Activated naive CD4-positive, alpha-beta T cell treated with anti-CD3 and anti-CD28 coated beads, Interleukin-2, amount 10 ng/mL, durations not matched to agents 7 days and 5 days (primary cell): ENCODE results near the gene GRK5.
"Not testable (repeated sequence)": the region's sequence is repeated elsewhere in the genome, so short reads cannot be mapped to it uniquely, and the experiment has no call there.

Experiments used
- CTCF ChIA-PET: fragments of 350-600 bp; sonication (Branson Sonifier 250); formaldehyde crosslinking; loops from one replicate; lab custom pipeline; 2021; ENCODE audit warnings: antibody characterized with exemption; lab: Charles Lee
- DNase-seq: peaks from one replicate; pipeline ENCODE4 v3.0.0-alpha.2; 2020
- H3K27ac Mint-ChIP-seq: one replicate; pipeline ENCODE4 v1.8.0; 2021; ENCODE audit warnings: mild to moderate bottlenecking, moderate library complexity, mixed read lengths
- H3K27me3 Mint-ChIP-seq: one replicate; pipeline ENCODE4 v1.8.0; 2021; ENCODE audit warnings: mild to moderate bottlenecking, mixed read lengths
- H3K36me3 Mint-ChIP-seq: one replicate; pipeline ENCODE4 v1.8.0; 2021; ENCODE audit warnings: mixed read lengths
- H3K4me1 Mint-ChIP-seq: one replicate; pipeline ENCODE4 v1.8.0; 2021; ENCODE audit warnings: mixed read lengths
- H3K4me3 Mint-ChIP-seq: one replicate; pipeline ENCODE4 v1.8.0; 2021; ENCODE audit warnings: mild to moderate bottlenecking, moderate library complexity, mixed read lengths
- H3K9me3 Mint-ChIP-seq: one replicate; pipeline ENCODE4 v1.8.0; 2021; ENCODE audit warnings: mixed read lengths

GRK5 gene

GRCh38 chr10:119431034-119431772 is 223.8 kb downstream of the GRK5 start:
- CTCF ChIA-PET: interaction anchor here (2.8 kb wide), 1 partner anchor 14 kb away, joined by 10 read pairs; no protein-coding TSS in a partner anchor
- Mint-ChIP-seq H3K36me3 (peaks cover 59% of the 10 kb centered on the region), H3K27me3 (no peaks in the 10 kb centered on the region), H3K4me1 (peaks cover 16% of the 10 kb centered on the region), H3K4me3 (no peak overlapping the region), H3K27ac (no peak overlapping the region), H3K9me3 (peaks cover 18% of the 10 kb centered on the region)
- no peak for DNase-seq

- H3K27ac Mint-ChIP-seq: no peak overlapping the region
- no peaks in the 10 kb centered on the region for H3K27me3 Mint-ChIP-seq
- H3K4me1 Mint-ChIP-seq: peaks cover 16% of the 10 kb centered on the region
- CTCF ChIA-PET: interaction anchor here (1.1 to 2.8 kb wide), 2 partner anchors 13 to 14 kb away, joined by 3 to 10 read pairs; no protein-coding TSS in a partner anchor
- H3K4me3 Mint-ChIP-seq: no peak overlapping the region
- no peak for DNase-seq
- H3K36me3 Mint-ChIP-seq: peaks cover 59% of the 10 kb centered on the region
- peaks cover 18% of the 10 kb centered on the region for H3K9me3 Mint-ChIP-seq
Measured at GRCh38 chr10:119431773-119432135, 224.4 kb downstream of the GRK5 start.

- H3K27ac Mint-ChIP-seq, H3K4me3 Mint-ChIP-seq, DNase-seq, H3K27me3 Mint-ChIP-seq, H3K4me1 Mint-ChIP-seq: not testable (repeated sequence)
- CTCF ChIA-PET: interaction anchor here (2.0 kb wide), 1 partner anchor 10 kb away, joined by 6 read pairs; no protein-coding TSS in a partner anchor
- Mint-ChIP-seq H3K36me3 (peaks cover 76% of the 10 kb centered on the region), H3K9me3 (peaks cover 18% of the 10 kb centered on the region)
Measured at GRCh38 chr10:119434942-119435341, 227.6 kb downstream of the GRK5 start.

- peaks cover 44% of the 10 kb centered on the region for H3K36me3 Mint-ChIP-seq
- DNase-seq: no peak
- peaks cover 2% of the 10 kb centered on the region for H3K4me1 Mint-ChIP-seq
- H3K9me3 Mint-ChIP-seq: peaks cover 15% of the 10 kb centered on the region
- CTCF ChIA-PET: interaction anchor here (0.6 to 2.0 kb wide), 5 partner anchors 16 to 240 kb away, joined by 3 to 4 read pairs (median 3); no protein-coding TSS in a partner anchor
- no peak overlapping the region for H3K4me3 Mint-ChIP-seq
- H3K27me3 Mint-ChIP-seq: no peaks in the 10 kb centered on the region
- H3K27ac Mint-ChIP-seq: no peak overlapping the region
Measured at GRCh38 chr10:119438717-119439116, 231.3 kb downstream of the GRK5 start.

GRCh38 chr10:119439922-119440321 is 232.6 kb downstream of the GRK5 start:
- Mint-ChIP-seq H3K9me3 (peaks cover 7% of the 10 kb centered on the region), H3K36me3 (peaks cover 33% of the 10 kb centered on the region), H3K27me3 (no peaks in the 10 kb centered on the region)

GRCh38 chr10:119441151-119441821 is 233.9 kb downstream of the GRK5 start:
- no peaks in the 10 kb centered on the region for H3K9me3 Mint-ChIP-seq
- peaks cover 14% of the 10 kb centered on the region for H3K4me1 Mint-ChIP-seq
- no peak overlapping the region for H3K27ac Mint-ChIP-seq
- H3K4me3 Mint-ChIP-seq: no peak overlapping the region
- H3K36me3 Mint-ChIP-seq: peaks cover 23% of the 10 kb centered on the region
- CTCF ChIA-PET: interaction anchor here (6.6 kb wide), 1 partner anchor 241 kb away, joined by 95 read pairs; no protein-coding TSS in a partner anchor
- no peak for DNase-seq
- no peaks in the 10 kb centered on the region for H3K27me3 Mint-ChIP-seq

More at GRCh38 chr10:119439922-119440321, 232.6 kb downstream of the GRK5 start:
- H3K4me3 Mint-ChIP-seq: no peak overlapping the region
- CTCF ChIA-PET: interaction anchor here (1.0 to 2.0 kb wide), 3 partner anchors 234 to 242 kb away, joined by 3 to 7 read pairs (median 4); no protein-coding TSS in a partner anchor
- no peak for DNase-seq
- peaks cover 4% of the 10 kb centered on the region for H3K4me1 Mint-ChIP-seq
- H3K27ac Mint-ChIP-seq: no peak overlapping the region

- Mint-ChIP-seq H3K9me3 (no peaks in the 10 kb centered on the region), H3K27me3 (no peaks in the 10 kb centered on the region), H3K36me3 (peaks cover 22% of the 10 kb centered on the region), H3K27ac (no peak overlapping the region), H3K4me3 (no peak overlapping the region), H3K4me1 (peaks cover 14% of the 10 kb centered on the region)
- DNase-seq: no peak
- CTCF ChIA-PET: interaction anchor here (2.5 to 6.6 kb wide), 2 partner anchors 236 to 242 kb away, joined by 13 to 95 read pairs; partner anchors contain the start of gene GRK5
Measured at GRCh38 chr10:119441921-119442757, 234.8 kb downstream of the GRK5 start.

- DNase-seq: no peak
- Mint-ChIP-seq H3K9me3 (no peaks in the 10 kb centered on the region), H3K27me3 (no peaks in the 10 kb centered on the region), H3K36me3 (peaks cover 21% of the 10 kb centered on the region), H3K4me1 (peaks cover 14% of the 10 kb centered on the region), H3K27ac (no peak overlapping the region), H3K4me3 (no peak overlapping the region)
- CTCF ChIA-PET: interaction anchor here (1.1 to 6.6 kb wide), 6 partner anchors 20 to 242 kb away, joined by 3 to 95 read pairs (median 9); partner anchors contain the start of genes GRK5 and RGS10
Measured at GRCh38 chr10:119442758-119443060, 235.3 kb downstream of the GRK5 start.

GRCh38 chr10:119443441-119443840 is 236.1 kb downstream of the GRK5 start:
- H3K36me3 Mint-ChIP-seq: peaks cover 16% of the 10 kb centered on the region
- peaks cover 14% of the 10 kb centered on the region for H3K4me1 Mint-ChIP-seq
- H3K4me3 Mint-ChIP-seq: no peak overlapping the region
- no peak for DNase-seq
- no peak overlapping the region for H3K27ac Mint-ChIP-seq
- H3K27me3 Mint-ChIP-seq: no peaks in the 10 kb centered on the region
- CTCF ChIA-PET: interaction anchor here (1.1 to 6.6 kb wide), 6 partner anchors 21 to 243 kb away, joined by 3 to 95 read pairs (median 9); partner anchors contain the start of genes GRK5 and RGS10
- no peaks in the 10 kb centered on the region for H3K9me3 Mint-ChIP-seq

GRCh38 chr10:119443970-119444660 is 236.7 kb downstream of the GRK5 start:
- Mint-ChIP-seq H3K9me3 (no peaks in the 10 kb centered on the region), H3K27me3 (no peaks in the 10 kb centered on the region), H3K36me3 (peaks cover 14% of the 10 kb centered on the region), H3K4me3 (no peak overlapping the region), H3K4me1 (peaks cover 14% of the 10 kb centered on the region), H3K27ac (no peak overlapping the region)
- no peak for DNase-seq
- CTCF ChIA-PET: interaction anchor here (0.9 to 6.6 kb wide), 17 partner anchors 13 to 244 kb away, joined by 3 to 95 read pairs (median 8); partner anchors contain the start of genes GRK5 and RGS10

GRCh38 chr10:119444866-119445265 is 237.5 kb downstream of the GRK5 start:
- CTCF ChIA-PET: interaction anchor here (0.6 to 6.6 kb wide), 27 partner anchors 11 to 269 kb away, joined by 3 to 95 read pairs (median 4); partner anchors contain the start of genes GRK5 and RGS10
- Mint-ChIP-seq H3K4me1 (peaks cover 14% of the 10 kb centered on the region), H3K4me3 (no peak overlapping the region), H3K27ac (no peak overlapping the region), H3K9me3 (no peaks in the 10 kb centered on the region), H3K36me3 (peaks cover 11% of the 10 kb centered on the region), H3K27me3 (no peaks in the 10 kb centered on the region)
- no peak for DNase-seq

- Mint-ChIP-seq H3K36me3 (peaks cover 11% of the 10 kb centered on the region), H3K27ac (peak overlapping the region; percentile 43), H3K4me3 (no peak overlapping the region), H3K4me1 (peaks cover 14% of the 10 kb centered on the region), H3K27me3 (no peaks in the 10 kb centered on the region), H3K9me3 (no peaks in the 10 kb centered on the region)
- CTCF ChIA-PET: interaction anchor here (0.6 to 6.6 kb wide), 27 partner anchors 11 to 382 kb away, joined by 3 to 95 read pairs (median 4); partner anchors contain the start of genes GRK5 and RGS10
- peak; percentile 89 for DNase-seq
Measured at GRCh38 chr10:119445311-119445934, 238.1 kb downstream of the GRK5 start.
